Stimulated activated naive CD4-positive, alpha-beta T cell (primary cell): ENCODE data around the gene MVB12B.

Experiments
- DNase-seq, 6 experiments: peaks; one replicate each; lab custom pipeline; 2025; lab: John Stamatoyannopoulos, UW

MVB12B gene

DNA sequence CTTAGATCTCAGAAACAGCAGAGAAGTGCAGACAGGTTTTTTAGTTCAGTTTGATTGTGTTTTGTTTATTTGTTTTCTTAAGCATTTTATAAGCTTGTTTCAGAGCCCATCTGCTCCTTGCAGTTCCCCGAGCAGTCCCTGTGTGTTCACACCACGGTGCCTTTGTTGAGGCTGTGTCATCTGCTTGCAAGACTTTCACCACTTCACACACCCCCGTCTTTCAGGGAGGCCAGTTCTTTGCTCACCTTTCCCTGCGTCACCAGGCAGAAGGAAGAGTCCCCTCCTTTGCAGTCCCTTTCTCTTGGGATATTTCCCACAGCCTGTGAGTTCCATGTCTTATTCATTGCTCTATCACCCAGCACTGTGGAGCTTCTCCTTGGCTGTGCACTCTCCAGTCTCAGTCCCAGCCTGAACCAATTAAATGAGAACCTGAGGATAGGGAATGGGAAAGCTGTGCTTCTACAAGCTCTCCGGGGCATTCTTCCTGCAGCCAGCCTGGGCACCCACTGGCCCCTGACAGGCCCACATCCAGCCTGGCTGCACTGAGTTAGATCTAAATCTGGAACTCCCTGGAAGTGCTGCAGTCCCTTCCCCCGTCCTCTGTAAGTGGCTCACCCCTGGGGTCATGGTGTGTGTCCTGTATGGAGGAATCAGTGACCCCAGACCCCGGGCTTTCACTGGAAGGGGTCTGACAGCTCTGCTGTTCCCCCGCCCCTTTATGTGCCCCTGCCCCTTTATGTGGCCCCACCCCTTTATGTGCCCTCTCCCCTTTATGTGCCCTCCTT lies 5.5 kb downstream of the MVB12B start:
- DNase-seq, result no peak

DNA sequence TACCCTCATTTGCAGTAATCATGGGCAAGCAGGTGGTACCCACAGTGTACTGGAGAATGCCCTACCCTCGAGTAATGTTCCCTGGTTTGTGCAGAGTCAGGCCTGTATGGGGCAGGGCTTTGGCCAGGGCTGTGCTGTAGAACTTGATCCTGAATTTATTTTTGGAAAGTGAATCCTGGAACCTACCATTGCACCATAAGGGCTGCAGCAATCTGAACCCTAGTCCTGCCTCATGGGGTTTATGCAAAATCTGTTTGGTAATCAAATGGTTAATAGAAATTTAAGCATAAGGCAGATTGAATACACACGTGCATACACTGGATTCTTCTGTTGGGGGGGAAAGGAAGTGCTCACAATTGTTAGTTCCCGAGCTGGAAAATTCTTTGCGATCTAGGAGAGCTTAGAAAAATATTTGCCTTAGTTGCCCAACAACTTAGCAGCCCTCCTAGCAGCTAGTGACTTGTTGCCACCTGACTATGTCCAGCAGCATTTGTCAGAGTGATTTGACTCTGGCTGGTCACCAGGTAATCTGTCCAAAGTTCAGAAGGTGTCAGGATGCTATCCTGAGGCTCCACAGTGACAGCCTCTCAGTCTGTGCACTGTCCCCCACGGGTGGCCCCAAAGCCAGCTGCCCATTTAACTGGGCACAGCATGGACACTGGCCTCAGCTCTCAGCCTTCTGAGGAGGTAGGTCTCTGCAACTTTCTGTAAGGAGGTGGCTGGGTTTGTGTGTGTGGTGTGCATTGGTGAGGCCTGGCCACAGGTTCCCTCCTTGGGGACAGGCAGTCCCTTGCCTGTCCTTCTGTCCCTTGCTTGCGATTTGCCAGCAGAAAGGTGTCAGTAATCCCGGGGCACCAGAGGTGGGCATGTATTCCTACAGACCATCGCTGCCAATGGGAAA lies 8.3 kb downstream of the MVB12B start:
- DNase-seq, result no peak

DNA sequence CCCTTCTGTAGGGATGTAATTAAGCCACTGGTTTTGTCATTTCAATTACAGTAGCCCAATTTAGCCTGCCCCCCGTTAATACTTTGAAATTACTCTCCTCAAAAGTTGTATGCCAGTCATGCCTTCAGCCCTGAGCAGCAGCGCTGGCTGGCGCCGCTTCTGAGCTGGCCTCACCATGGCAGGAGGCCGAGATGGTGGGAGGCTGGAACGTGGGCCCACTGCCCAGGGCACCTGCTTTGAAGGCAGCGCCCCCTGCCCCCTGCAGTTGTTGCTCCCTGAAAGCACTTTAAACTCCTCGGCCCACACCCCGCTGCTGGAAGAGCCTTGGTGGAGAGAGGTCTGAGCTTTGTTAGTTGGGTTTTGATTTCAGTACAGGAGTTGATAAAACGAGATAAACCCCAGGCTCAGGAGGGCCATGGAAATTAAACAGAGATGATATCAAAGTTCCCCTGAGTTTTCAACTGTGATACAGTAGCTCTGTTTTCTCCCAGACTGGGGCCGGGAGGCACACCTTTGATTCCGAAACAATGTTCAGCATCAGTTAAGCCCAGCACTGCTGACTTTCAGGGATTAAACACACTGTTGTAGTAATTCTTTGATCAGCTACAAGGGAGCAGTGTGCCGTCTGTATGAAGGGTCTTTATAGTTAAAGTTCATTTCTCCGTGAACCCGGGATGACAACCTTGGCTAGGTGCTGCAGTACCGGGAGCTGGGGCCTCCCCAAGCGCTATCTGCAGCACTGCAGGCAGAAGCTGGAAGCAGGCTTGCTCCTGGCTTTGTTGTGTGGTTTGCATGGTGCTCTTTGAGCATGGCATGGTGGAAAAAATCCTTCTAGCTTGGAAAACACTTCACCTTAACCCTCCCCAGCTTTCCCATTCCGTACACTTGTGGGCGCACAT lies 9.5 kb downstream of the MVB12B start:
- DNase-seq, result no peak

DNA sequence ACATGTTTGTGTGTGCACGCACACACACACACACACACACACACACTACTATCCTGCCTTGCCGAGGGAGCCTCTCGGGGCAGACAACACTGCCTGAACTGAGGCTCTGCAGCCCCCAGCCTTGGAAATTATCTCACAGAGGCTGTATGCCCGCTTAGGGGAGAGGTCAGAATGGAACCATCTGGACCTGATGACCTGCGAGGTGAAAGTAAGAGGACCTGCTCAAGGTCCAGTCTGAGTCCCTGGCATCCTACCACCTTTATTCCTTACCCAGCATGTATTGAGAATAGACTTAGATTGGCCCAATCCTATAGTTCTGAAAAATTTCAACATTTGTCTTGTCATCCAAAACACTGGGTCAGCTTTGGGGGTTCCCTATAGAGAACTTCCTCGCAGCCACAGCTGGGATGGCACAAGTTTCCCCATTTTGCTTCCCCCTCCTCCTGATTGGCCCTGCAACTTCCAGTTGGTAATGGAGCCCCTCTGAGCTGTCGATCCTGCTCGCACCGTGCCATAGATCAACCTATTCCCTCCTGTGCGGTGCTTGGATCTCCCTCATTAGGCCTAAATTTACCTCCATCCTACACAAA lies 10.2 kb downstream of the MVB12B start:
- DNase-seq, result no peak

DNA sequence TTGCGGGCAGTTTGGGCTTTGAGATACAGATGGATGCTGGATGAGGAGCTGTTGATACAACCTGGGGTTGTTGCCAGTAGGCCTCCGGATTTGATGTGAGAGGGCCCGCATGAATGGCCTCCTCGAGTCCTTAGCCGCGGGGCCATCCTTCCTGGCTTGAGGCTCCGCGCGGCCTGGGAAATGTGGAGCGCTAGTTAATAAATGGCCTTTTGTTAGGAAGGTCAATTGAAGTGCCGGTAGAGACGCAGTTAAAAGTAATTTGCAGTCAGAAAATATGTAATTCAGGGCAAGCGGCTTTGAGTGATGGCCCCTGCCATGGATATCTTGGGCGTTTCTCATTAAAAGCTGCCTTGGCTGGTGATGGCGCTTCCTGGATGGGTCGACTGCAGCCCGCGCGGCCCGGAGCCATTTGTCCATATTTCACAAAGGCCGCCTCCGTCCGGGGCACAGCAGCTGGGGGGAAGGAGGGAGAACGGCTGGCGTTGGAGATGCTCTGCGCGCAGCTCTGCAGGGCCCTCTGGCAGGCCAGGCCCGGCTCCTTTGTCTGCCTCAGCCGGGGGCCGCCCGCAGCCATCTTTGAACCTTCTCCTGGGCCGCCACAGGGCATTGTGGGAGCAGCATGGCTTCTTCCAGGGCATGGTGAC lies 11.2 kb downstream of the MVB12B start:
- no peak for DNase-seq

DNA sequence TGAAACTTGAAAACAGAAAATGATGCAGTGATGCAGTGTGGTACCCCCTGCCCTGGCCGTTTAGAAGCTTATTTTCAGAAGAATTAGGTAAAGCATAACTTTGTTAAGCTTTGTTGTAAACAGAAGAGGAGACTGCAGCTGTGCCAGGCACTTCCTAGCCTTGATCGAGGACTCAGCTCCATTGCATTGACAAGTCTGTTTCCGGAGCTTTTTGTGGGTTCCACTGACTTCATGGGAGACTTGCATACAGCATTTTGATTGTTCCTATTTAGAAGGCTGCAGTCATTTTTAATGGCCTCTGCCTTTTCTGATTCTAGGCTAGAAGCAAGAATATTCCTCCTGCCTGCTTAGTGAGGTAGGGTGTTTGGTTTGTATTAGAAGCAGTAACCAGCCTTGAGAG lies 12.3 kb downstream of the MVB12B start:
- no peak for DNase-seq

DNA sequence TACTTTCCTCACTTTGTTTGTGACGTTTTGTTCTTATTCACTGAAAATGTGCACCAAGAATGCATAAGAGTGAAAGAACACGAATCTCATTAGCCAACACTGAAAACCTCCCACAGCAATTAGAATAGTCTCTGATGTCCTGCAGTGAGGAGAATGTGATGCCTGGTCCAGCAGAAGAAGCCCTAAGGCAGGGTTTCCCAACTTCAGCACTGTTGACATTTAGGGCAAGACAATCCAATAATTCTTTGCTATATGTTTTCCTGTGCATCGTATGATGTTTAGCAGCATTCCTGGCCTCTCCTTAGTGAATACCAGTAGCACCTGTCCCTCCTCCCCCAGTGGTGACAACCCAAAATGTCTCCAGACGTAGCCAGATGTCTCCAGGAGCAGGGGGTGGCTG lies 14.8 kb downstream of the MVB12B start:
- DNase-seq, result no peak

DNA sequence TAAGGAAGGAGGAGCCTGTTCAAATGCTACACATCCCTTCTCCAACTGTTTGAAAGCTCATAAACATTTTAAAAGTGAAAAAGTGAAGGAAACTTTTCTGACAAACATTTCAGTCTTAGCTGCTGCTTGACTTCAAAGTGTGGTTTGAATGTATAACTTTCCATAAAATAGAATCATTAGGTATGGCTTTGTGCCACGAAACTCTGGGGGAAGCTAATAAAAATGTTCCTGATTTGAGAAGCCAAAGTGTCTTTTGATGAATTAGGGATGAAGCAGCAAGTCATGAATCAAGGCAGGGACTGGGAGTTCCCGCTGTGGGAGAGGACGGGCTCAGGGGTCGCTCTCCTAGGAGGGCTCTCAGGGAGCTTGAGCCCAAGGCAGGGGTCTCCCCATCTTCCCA lies 15.3 kb downstream of the MVB12B start:
- no peak for DNase-seq

DNA sequence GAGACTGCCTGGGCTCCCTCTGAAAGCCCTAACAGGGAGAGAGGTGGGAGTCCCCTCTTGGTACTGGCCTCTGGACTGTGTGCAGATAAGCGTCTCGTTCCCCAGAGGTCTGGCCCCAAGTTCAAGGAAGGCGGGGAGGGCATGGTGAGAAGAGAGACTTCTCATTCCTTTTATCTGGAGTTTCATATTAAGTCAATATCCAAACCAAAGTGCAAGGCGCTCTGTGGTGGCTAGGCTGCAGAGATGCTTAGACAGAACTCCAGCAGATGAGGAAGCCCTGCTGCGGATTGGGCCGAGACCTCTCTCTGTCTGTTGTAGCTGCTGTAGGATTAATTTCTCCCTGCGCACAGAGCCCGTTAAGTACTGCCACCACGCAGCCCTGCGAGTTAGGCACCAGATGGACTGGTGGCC lies 16.0 kb downstream of the MVB12B start:
- DNase-seq, result no peak

DNA sequence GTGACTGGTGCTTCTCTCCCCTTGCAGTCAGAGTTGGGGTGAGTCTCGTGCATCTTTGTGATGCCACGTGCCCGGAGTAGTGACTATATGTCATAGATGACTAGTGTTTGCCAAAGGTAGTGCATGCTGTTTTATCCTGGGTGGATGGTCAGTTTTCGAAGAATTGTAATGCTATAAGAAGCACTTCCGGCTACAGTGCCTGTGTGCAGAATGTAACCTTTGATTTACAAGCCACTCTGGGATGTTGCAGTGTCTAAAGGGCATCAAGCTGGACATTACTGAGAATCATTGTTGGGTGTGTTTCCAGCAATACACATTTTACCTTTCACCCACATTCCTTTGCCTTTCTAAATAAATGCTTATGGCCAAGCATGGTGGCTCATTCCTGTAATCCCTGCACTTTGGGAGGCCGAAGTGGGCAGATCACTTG lies 16.7 kb downstream of the MVB12B start:
- no peak for DNase-seq

DNA sequence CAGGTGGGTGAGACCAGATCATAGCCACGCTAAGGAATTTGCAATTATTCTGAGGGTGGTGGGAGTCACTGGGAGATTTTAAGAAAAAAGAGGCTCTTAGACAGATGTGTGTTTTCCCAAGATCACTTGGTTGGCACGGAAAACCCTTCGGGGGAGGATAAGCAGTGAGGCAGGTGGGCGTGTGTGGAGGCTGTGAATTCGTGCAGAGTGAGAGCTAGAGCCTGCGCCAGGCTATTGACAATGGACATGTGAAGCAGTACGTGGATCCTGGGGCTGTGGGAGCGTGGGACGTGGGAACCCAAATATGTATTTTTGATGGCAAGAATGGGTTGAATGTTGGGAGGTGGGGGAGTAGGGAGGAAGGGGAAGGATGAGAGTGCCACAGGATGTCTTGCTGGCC lies 19.4 kb downstream of the MVB12B start:
- DNase-seq, result no peak

DNA sequence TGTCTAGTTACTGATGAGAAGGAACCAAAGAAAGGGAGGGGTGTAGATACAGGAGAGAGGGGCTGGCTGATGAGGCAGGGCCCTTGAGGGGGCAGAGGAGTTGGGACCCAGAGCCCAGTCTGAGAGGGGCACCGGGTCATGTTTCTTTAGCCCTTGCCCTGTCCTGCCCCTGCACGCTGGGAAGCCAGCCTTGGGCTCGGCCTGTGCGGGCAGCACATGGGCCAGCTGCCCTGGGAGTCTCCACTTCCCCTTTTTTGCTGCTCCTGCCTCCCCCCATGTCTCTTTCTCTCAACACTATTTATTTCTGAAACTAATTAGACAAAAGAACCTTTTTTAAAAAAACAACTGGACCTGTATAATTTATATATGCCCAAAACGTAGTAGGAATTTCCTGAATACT lies 20.5 kb downstream of the MVB12B start:
- no peak for DNase-seq

DNA sequence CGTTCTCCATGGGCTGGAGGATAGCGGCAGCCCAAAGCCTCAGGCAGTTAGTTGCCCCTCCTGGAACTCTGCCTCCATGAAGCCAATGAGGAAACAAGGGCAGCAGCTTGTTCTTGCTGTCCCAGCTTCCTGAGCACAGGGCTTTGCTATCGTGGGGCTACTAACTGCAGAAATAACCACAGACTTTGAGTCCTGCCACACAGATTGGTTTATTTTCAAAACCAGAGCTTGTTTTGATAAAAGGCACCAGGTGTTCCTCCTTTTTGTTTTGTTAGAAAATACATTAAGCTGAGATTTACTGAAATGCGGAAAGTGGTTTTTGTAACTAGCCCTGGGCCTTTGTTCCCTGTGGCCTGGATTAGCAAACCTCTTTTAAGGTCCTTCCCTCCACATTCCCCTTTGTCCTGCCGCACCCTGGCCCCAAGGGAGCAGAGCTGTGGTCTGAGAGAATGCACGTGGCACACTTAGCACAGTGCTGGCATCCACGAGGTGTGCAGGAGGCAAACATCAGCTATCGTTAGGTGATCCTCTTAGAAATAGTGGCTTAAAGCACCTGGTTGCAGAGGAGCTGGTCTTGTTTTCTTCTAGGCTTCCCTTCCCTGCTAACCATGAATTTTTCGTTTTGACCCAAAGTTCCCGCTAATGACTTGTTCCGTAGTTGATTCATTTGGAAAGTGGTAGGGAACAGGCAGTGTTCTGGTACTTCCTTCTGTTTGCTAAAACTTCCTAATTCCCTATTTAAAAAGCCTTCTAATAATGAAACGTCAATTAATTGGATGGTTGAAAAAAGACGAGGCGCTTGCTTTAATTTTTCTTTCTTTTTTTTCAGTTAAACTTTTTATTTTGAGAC lies 21.5 kb downstream of the MVB12B start:
- no peak for DNase-seq

DNA sequence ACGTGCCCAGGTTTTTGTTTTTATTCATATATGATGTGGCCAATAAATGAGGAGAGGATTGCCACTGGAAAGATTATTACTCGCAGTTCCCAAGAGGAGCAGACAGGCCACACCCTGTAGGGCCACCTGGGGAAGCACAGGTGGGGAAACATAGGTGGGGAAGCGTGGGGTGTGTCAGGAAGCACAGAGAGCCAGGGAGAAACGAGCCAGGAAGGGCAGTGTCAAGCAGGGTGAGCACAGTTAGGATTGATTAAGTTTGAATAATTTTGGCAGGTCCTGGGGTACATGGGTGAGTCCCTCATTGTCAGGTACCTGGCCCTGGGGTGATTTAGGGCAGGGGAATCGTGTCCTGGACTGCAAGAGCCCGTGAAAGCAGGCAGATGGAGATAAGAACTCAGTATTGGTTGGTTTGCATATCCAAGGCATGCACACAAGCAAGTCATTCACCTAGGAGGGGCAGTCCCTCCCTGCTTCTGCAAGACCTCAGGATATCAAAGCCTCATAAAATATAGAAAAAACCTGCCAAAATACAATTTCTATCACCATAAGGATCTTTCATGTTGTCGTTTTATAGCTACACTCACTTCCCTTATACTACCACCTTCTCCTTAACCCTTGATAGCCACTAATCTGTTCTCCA lies 22.4 kb downstream of the MVB12B start:
- no peak for DNase-seq

DNA sequence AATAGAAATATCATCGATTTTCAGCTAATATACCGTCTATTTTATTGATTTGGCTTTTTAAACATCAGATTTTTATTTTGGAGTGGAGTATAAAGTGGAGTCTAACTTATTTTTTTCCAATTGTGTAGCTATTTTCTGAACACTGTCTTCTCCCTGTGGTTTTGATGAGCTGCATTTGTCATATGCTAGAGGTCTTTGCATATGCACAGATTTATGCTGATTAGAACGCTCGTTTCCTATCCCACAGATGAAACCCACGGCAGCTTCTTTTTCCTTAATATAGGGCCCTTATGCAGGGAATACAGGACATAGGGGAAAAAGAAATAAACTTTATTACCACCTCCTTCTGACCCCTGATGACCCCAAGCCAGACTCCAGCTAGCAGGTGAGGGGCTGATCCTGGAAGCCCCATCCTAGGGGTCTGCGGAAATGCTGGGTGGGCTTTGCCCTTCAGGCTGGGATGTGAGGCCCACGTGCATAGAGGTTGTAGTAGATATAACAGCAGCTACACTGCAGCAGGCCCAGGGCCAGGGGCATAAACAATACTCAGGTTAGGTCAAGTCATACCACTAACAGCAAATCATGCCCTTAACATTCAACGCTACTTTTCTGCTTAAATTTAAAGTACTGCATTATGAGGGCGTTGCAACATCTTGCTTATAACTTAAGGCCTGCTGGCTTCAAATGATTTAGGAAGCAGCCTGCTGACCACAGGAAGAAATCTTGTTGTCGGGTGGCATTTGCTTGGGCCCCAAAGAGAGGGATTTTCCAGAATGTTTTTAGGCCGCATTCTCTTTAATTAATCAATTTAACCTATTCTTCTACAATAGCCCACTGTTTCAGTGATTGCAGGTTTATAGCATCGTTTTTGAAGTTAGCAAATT lies 28.5 kb downstream of the MVB12B start:
- no peak for DNase-seq

DNA sequence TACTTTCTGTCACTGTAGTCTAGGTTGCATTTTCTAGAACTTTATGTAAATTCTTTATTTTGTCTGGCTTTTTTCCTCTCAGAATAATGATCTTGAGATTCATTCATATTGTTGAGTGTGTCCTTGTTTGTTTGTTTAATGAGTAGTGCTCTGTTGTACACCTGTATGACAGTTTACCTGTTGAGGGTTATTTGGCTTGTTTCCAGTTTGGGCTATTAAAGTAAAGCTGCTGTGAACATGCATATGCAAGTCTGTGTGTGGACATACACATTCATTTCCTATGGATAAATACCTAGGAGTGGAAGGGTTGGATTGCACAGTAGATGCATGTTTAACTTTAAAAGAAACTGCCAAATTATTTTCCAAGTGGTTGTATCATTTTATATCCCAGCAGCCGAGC lies 30.4 kb downstream of the MVB12B start:
- DNase-seq, result no peak

DNA sequence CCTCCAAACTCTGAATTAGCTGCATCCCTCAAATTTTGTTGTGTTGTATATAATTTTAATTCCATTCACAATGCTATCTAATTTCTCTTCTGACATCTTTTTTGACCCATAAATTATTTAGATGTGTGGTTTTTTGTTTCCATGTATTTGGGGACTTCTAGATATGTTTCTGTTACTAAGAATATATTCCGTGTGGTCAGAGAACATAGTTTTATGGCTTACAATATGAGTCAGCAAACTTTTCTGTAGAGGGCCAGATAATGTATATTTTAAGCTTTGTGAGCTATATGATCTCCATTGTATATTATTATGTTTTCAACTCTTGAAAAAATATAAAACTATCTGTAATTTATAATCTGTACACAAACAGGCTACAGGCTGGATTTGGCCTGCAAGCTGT lies 33.4 kb downstream of the MVB12B start:
- DNase-seq, result no peak

DNA sequence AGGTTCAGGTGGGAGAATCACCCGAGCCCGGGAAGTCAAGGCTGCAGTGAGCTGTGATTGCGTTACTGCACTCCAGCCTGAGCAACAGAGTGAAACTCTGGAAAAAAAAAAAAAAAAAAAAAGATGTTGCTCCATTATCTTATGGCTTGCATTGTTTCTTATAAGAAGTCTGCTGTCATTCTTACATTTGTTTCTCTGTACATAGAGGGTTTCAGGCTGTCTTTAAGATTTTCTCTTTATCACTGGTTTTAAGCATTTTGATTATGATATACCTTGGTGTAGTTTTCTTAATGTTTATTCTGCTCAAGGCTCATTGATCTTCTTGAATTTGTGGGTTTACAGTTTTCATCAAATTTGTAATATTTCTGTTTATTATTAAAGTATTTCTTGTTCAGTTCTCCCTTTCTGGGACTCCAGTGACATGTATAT lies 35.2 kb downstream of the MVB12B start:
- no peak for DNase-seq

DNA sequence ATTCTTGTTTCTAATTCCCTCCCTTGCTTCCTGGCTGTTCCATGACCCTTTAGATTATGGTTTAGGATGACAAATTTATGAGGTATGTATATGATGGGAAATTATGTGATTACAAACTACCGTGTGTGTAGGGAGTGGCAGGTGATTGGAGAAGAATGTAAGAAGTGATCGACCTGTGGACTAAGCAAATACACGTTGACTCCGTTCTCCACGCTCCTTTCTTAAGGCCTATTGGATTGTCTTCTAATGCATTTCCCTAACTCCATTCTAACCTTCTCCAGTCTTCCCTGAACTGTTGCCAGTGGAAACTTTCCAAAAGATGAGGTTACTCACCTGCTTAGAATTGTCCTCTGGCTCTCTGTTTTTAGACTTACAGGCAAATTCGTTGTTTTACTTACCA lies 36.6 kb downstream of the MVB12B start:
- DNase-seq, result no peak
